ENCODE measurements around the gene USH1C. TPM values are rescaled to one million over a fixed set of nuclear protein-coding genes. Genes with fewer than 3 reads are reported as not detected.

USH1C gene
- total RNA-seq, 2 donors from 2014 or later, result not detected

- no peaks in the 10 kb centered on the region for H3K9me3 ChIP-seq (ENCODE audit: control insufficient read depth, low read length, poor library complexity, severe bottlenecking)
- peaks cover 3% of the 10 kb centered on the region for H3K36me3 Mint-ChIP-seq (ENCODE audit: low read depth)
- H3K4me3 Mint-ChIP-seq, result no peak overlapping the region
- no peak overlapping the region for H3K27ac Mint-ChIP-seq
- peaks cover 33% of the 10 kb centered on the region for H3K27me3 Mint-ChIP-seq
- ATAC-seq (no peak), DNase-seq (no peak)
- no peaks in the 10 kb centered on the region for H3K4me1 Mint-ChIP-seq
Observed at GRCh38 chr11:17524221-17524620, 20.0 kb downstream of the USH1C start.

- H3K36me3 Mint-ChIP-seq (ENCODE audit: low read depth), result peaks cover 3% of the 10 kb centered on the region
- no peak overlapping the region for H3K27ac Mint-ChIP-seq
- no peak overlapping the region for H3K4me3 Mint-ChIP-seq
- H3K4me1 Mint-ChIP-seq, result peaks cover 2% of the 10 kb centered on the region
- no peak for DNase-seq
- H3K27me3 Mint-ChIP-seq, result peaks cover 35% of the 10 kb centered on the region
- no peaks in the 10 kb centered on the region for H3K9me3 ChIP-seq (ENCODE audit: control insufficient read depth, low read length, poor library complexity, severe bottlenecking)
- ATAC-seq, result no peak
Observed at GRCh38 chr11:17522655-17523054, 21.6 kb downstream of the USH1C start.

- no peak overlapping the region for H3K4me3 Mint-ChIP-seq
- H3K9me3 ChIP-seq (ENCODE audit: control insufficient read depth, low read length, poor library complexity, severe bottlenecking), result no peaks in the 10 kb centered on the region
- H3K4me1 Mint-ChIP-seq, result peaks cover 3% of the 10 kb centered on the region
- H3K36me3 Mint-ChIP-seq (ENCODE audit: low read depth), result peaks cover 3% of the 10 kb centered on the region
- H3K27ac Mint-ChIP-seq, result no peak overlapping the region
- DNase-seq (no peak), ATAC-seq (no peak)
- peaks cover 42% of the 10 kb centered on the region for H3K27me3 Mint-ChIP-seq
Observed at GRCh38 chr11:17521106-17521900, 22.9 kb downstream of the USH1C start.

- H3K27ac Mint-ChIP-seq, result no peak overlapping the region
- peaks cover 37% of the 10 kb centered on the region for H3K27me3 Mint-ChIP-seq
- H3K36me3 Mint-ChIP-seq (ENCODE audit: low read depth), result no peaks in the 10 kb centered on the region
- H3K4me1 Mint-ChIP-seq, result peaks cover 3% of the 10 kb centered on the region
- no peak overlapping the region for H3K4me3 Mint-ChIP-seq
- ATAC-seq (no peak), DNase-seq (no peak)
- H3K9me3 ChIP-seq (ENCODE audit: control insufficient read depth, low read length, poor library complexity, severe bottlenecking), result no peaks in the 10 kb centered on the region
Observed at GRCh38 chr11:17519061-17519885, 24.9 kb downstream of the USH1C start.

- H3K36me3 Mint-ChIP-seq (ENCODE audit: low read depth), result peaks cover 2% of the 10 kb centered on the region
- no peak overlapping the region for H3K4me3 Mint-ChIP-seq
- peaks cover 42% of the 10 kb centered on the region for H3K27me3 Mint-ChIP-seq
- H3K27ac Mint-ChIP-seq, result peak overlapping the region; percentile 34
- ATAC-seq, result no peak
- no peaks in the 10 kb centered on the region for H3K9me3 ChIP-seq (ENCODE audit: control insufficient read depth, low read length, poor library complexity, severe bottlenecking)
- H3K4me1 Mint-ChIP-seq, result peaks cover 3% of the 10 kb centered on the region
- no peak for DNase-seq
Observed at GRCh38 chr11:17518366-17518765, 25.9 kb downstream of the USH1C start.

- Mint-ChIP-seq H3K27me3 (peaks cover 52% of the 10 kb centered on the region), H3K27ac (no peak overlapping the region), H3K4me1 (peaks cover 3% of the 10 kb centered on the region), H3K36me3 (ENCODE audit: low read depth) (peaks cover 2% of the 10 kb centered on the region), H3K4me3 (no peak overlapping the region)
- ATAC-seq (no peak), DNase-seq (no peak)
- no peaks in the 10 kb centered on the region for H3K9me3 ChIP-seq (ENCODE audit: control insufficient read depth, low read length, poor library complexity, severe bottlenecking)
Observed at GRCh38 chr11:17517186-17517585, 27.0 kb downstream of the USH1C start.

GRCh38 chr11:17516551-17517150 lies 27.6 kb downstream of the USH1C start:
- Mint-ChIP-seq H3K4me1 (peaks cover 5% of the 10 kb centered on the region), H3K27ac (no peak overlapping the region), H3K4me3 (no peak overlapping the region), H3K27me3 (peaks cover 57% of the 10 kb centered on the region), H3K36me3 (ENCODE audit: low read depth) (peaks cover 2% of the 10 kb centered on the region)
- ATAC-seq (no peak), DNase-seq (no peak)
- H3K9me3 ChIP-seq (ENCODE audit: control insufficient read depth, low read length, poor library complexity, severe bottlenecking), result no peaks in the 10 kb centered on the region

GRCh38 chr11:17515443-17516176 lies 28.6 kb downstream of the USH1C start:
- Mint-ChIP-seq H3K4me3 (no peak overlapping the region), H3K4me1 (peaks cover 5% of the 10 kb centered on the region), H3K27ac (no peak overlapping the region), H3K27me3 (peaks cover 50% of the 10 kb centered on the region), H3K36me3 (ENCODE audit: low read depth) (peaks cover 2% of the 10 kb centered on the region)
- no peaks in the 10 kb centered on the region for H3K9me3 ChIP-seq (ENCODE audit: control insufficient read depth, low read length, poor library complexity, severe bottlenecking)
- no peak for DNase-seq
- ATAC-seq, result no peak

GRCh38 chr11:17514476-17514875 lies 29.7 kb downstream of the USH1C start:
- DNase-seq (no peak), ATAC-seq (no peak)
- Mint-ChIP-seq H3K27ac (no peak overlapping the region), H3K27me3 (peaks cover 48% of the 10 kb centered on the region), H3K36me3 (ENCODE audit: low read depth) (peaks cover 2% of the 10 kb centered on the region), H3K4me3 (no peak overlapping the region), H3K4me1 (peaks cover 5% of the 10 kb centered on the region)
- no peaks in the 10 kb centered on the region for H3K9me3 ChIP-seq (ENCODE audit: control insufficient read depth, low read length, poor library complexity, severe bottlenecking)

GRCh38 chr11:17513853-17514252 lies 30.4 kb downstream of the USH1C start:
- no peaks in the 10 kb centered on the region for H3K9me3 ChIP-seq (ENCODE audit: control insufficient read depth, low read length, poor library complexity, severe bottlenecking)
- no peak for ATAC-seq
- H3K4me3 Mint-ChIP-seq, result no peak overlapping the region
- peaks cover 51% of the 10 kb centered on the region for H3K27me3 Mint-ChIP-seq
- H3K4me1 Mint-ChIP-seq, result peaks cover 5% of the 10 kb centered on the region
- no peak for DNase-seq
- no peak overlapping the region for H3K27ac Mint-ChIP-seq
- peaks cover 2% of the 10 kb centered on the region for H3K36me3 Mint-ChIP-seq (ENCODE audit: low read depth)

GRCh38 chr11:17512101-17512500 lies 32.1 kb downstream of the USH1C start:
- peaks cover 3% of the 10 kb centered on the region for H3K4me1 Mint-ChIP-seq
- ATAC-seq (no peak), DNase-seq (no peak)
- no peak overlapping the region for H3K4me3 Mint-ChIP-seq
- H3K9me3 ChIP-seq (ENCODE audit: control insufficient read depth, low read length, poor library complexity, severe bottlenecking), result no peaks in the 10 kb centered on the region
- peaks cover 41% of the 10 kb centered on the region for H3K27me3 Mint-ChIP-seq
- peaks cover 2% of the 10 kb centered on the region for H3K36me3 Mint-ChIP-seq (ENCODE audit: low read depth)
- H3K27ac Mint-ChIP-seq, result no peak overlapping the region

- no peak for ATAC-seq
- Mint-ChIP-seq H3K4me3 (no peak overlapping the region), H3K4me1 (peaks cover 3% of the 10 kb centered on the region)
Observed at GRCh38 chr11:17511571-17511970, 32.6 kb downstream of the USH1C start.

More at GRCh38 chr11:17511571-17511970, 32.6 kb downstream of the USH1C start:
- no peak for DNase-seq
- H3K27me3 Mint-ChIP-seq, result peaks cover 40% of the 10 kb centered on the region
- H3K36me3 Mint-ChIP-seq (ENCODE audit: low read depth), result peaks cover 2% of the 10 kb centered on the region
- no peak overlapping the region for H3K27ac Mint-ChIP-seq
- no peaks in the 10 kb centered on the region for H3K9me3 ChIP-seq (ENCODE audit: control insufficient read depth, low read length, poor library complexity, severe bottlenecking)

Measured in T-helper 17 cell (primary cell).